Muscle of leg (tissue), 16 donors: ENCODE data around the gene ADAMTSL5. TPM values are rescaled to one million over a fixed set of nuclear protein-coding genes. Genes with fewer than 3 reads are reported as not detected.

Experiments
- DNase-seq: peaks from one replicate; pipeline ENCODE4 v3.0.0; 2013
- H3K27ac ChIP-seq: one replicate; pipeline ENCODE4 v1.5.1; 2013; ENCODE audit warnings: mild to moderate bottlenecking, low read length, control low read depth
- H3K27me3 ChIP-seq: one replicate; pipeline ENCODE4 v1.6.1; 2013; ENCODE audit warnings: low read length; ENCODE audit not compliant: control insufficient read depth, insufficient read depth
- H3K36me3 ChIP-seq: one replicate; pipeline ENCODE4 v1.6.1; 2013; ENCODE audit warnings: low read length; ENCODE audit not compliant: control insufficient read depth, insufficient read depth
- H3K4me1 ChIP-seq: one replicate; pipeline ENCODE4 v1.6.1; 2013; ENCODE audit warnings: low read length; ENCODE audit not compliant: control insufficient read depth, insufficient read depth
- H3K4me3 ChIP-seq: one replicate; pipeline ENCODE4 v1.5.1; 2013; ENCODE audit warnings: low read length, control low read depth
- H3K9me3 ChIP-seq: replicated peaks from 2 replicates; pipeline ENCODE4 v1.6.1; 2013; ENCODE audit warnings: low read depth, low read length; ENCODE audit not compliant: control insufficient read depth
- WGBS: methylation state at CpG from one replicate; pipeline ENCODE4 v1.1.5; 2013; ENCODE audit warnings: missing lambda C conversion rate; ENCODE audit not compliant: insufficient coverage; 5-methylcytosine and 5-hydroxymethylcytosine counted together
- long read RNA-seq, 11 donors: transcript quantifications; one replicate each; lab custom pipeline, GENCODE V29; 2026
- polyA plus RNA-seq, 8 donors: library from polyadenylated mRNA; unstranded; fragments of 120-200 nt; gene quantifications; one replicate each; pipeline versions ENCODE4 v1.2.1 to v1.2.3, GENCODE V29; 2013; ENCODE audit warnings: inconsistent platforms in 1 of 8, low replicate concordance in 1 of 8; ENCODE audit not compliant: insufficient read length in 8 of 8, insufficient read depth in 1 of 8
- total RNA-seq: library from RNA; stranded (reverse); fragments of 120-200 nt; gene quantifications from one replicate; pipeline ENCODE4 v1.2.4, GENCODE V29; 2013

Gene ADAMTSL5, protein sequence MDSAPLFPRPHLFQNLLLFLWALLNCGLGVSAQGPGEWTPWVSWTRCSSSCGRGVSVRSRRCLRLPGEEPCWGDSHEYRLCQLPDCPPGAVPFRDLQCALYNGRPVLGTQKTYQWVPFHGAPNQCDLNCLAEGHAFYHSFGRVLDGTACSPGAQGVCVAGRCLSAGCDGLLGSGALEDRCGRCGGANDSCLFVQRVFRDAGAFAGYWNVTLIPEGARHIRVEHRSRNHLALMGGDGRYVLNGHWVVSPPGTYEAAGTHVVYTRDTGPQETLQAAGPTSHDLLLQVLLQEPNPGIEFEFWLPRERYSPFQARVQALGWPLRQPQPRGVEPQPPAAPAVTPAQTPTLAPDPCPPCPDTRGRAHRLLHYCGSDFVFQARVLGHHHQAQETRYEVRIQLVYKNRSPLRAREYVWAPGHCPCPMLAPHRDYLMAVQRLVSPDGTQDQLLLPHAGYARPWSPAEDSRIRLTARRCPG
- total RNA-seq: 4.8 TPM
- 10 to 100 TPM in 5 of 8 donors, 1 to 10 TPM in 3; 7.2 to 17.4 (median 11.7) TPM for polyA plus RNA-seq
- long read RNA-seq, donor 1: 0 reads
- long read RNA-seq, donor 2: 0 reads
- long read RNA-seq, donor 3: 0 reads
- long read RNA-seq, donor 4: 0 reads
- long read RNA-seq, donor 5: 0 reads
- long read RNA-seq, donor 6: 0 reads
- long read RNA-seq, donor 7: 0 reads
- long read RNA-seq, donor 8: 0 reads
- long read RNA-seq, donor 9: 0 reads
- long read RNA-seq, donor 10, partial matches to known transcripts: 0 of 1 reads
- long read RNA-seq, donor 10, other reads (novel, unspliced or antisense): 0 of 1 reads
- long read RNA-seq, donor 11: 0 reads

DNA sequence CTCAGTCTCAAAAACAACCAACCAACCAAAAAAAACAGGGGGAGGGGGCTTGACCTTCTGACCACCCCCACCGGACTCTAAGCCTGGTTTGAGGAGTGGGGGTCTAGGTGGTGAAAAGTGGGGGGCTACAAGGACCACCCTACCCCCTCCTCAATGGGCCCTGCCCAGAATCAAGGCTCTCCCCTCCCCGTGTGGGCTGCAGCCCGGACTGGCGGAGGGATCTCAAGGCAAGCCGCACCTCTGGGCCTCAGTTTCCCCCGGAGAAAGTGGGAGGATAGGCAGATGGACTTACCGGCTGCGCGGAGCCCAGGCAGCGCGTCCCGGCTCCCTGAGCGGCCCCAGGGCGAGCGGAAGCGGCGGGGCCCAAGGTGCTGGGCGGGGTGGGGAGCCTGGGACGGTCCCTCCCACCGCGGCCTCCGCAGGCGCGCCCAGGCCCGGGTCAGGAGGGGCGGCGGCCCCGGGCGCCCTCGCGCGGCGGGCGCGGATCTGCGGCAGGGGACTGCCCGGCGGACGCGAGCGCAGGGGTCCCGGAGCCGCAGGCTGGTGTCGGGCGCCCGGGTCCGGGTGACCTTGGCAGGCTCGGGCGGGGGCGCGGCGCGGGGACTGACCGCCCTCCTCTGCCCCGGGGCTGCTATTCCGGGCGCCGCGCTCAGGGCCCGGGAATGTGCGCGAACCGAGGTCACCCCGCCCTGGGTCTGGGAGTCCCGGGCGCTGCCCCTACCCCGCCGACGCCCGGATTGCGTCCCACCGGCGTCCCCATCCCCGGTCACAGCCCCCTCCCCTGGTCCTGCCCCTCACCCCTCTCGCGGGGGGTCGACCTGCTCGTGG is at the start of gene ADAMTSL5:
Gene ADAMTSL5, minus strand, starts transcription at position 349 of the 828 bp plus-strand sequence. CDS start 2,076 bp downstream, outside the sequence.
- peaks cover 25% of the 10 kb centered on the region for H3K4me1 ChIP-seq
- H3K27me3 ChIP-seq: peaks cover 45% of the 10 kb centered on the region
- peak; percentile 63 for DNase-seq
- H3K4me3 ChIP-seq: peak within 1 kb of the TSS; percentile 43
- WGBS: under 1% methylated on average over 67 of the region's 78 CpGs
- peak within 1 kb of the TSS; percentile 20 for H3K27ac ChIP-seq
- H3K9me3 ChIP-seq: peaks cover 4% of the 10 kb centered on the region
- H3K36me3 ChIP-seq: no peaks in the 10 kb centered on the region

DNA sequence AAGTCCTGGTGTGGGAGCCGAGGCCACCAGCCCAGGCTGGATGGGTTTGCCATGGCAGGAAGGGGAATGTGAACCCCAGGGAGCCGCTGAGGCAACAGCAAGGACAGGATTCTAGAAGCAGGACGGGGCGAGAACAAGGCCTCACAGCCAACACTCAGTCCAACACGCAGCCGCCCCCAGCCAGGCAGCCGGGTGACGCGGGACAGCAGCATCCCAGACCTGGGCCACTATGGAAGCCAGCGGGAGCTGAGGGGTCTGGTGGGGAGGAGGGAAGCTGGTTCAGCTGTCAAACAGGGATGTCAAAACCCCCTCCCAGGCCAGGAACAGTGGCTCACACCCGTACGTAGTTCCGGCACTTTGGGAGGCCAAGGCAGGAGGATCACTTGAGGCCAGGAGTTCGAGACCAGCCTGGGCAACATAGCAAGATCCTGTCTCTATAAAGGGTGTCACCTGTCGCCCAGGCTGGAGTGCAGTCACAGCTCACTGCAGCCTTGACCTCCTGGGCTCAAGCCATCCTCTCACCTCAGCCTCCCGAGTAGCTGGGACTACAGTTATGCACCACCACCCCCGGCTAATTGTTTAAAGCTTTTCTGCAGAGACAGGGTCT is 48.5 kb upstream of the ADAMTSL5 start:
- H3K36me3 ChIP-seq: peaks cover 23% of the 10 kb centered on the region
- H3K9me3 ChIP-seq: no peaks in the 10 kb centered on the region
- WGBS: 68% methylated on average over 9 of the region's 17 CpGs
- H3K4me1 ChIP-seq: peaks cover 18% of the 10 kb centered on the region
- H3K4me3 ChIP-seq: no peak overlapping the region
- no peaks in the 10 kb centered on the region for H3K27me3 ChIP-seq
- no peak overlapping the region for H3K27ac ChIP-seq
- DNase-seq: no peak

DNA sequence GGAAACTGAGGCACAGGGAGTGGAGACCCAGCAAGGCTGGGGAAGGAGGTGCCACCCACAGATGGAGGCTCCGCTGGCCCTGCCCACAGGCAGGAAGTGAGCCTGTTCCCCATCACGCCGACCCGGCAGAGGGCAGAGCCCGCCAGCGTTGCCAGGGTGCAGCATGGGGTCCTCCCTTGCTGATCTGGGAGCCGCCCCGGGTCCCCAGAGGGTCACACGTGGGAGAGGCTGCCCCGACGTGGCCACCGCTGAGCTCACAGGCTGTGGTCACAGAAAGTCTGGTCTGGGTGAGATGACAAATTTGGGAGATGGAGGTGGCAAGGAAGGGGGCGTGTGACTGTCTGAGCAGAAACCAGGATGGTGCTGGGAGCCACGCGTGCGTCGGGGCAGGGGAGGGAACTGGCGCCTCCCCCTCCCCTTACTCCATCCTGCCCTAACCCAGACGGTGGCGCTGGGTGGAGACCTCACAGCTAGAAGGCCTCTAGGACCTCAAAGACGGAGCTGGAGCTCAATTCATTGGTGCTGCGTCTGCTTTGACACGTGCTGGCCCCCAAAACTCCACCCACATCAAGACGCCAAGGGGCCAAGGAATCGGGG is 47.6 kb upstream of the ADAMTSL5 start:
- Histone ChIP-seq H3K27ac (no peak overlapping the region), H3K4me1 (peaks cover 10% of the 10 kb centered on the region), H3K27me3 (no peaks in the 10 kb centered on the region), H3K36me3 (peaks cover 23% of the 10 kb centered on the region), H3K4me3 (no peak overlapping the region), H3K9me3 (no peaks in the 10 kb centered on the region)
- 57% methylated on average over 24 of the region's 25 CpGs for WGBS
- no peak for DNase-seq

DNA sequence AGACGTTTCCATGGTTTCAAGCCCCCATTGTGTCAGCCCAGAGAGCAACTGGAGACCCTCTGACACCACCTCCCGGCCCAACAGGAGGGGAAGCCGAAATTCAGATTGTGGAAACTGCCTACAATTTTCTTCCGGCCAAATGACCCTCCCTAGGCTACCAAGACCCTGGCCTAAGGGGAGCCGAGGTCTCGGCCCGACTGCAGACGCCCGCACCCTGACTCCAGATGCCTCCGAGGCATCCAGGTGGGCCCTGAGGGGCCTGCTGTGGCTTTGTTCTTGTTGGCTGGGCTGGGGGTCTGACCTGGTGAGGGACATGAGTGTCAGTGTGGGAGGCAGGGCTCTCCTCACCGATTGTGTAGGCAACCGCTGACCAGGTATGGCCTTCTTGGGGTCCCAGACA is 45.7 kb upstream of the ADAMTSL5 start:
- Histone ChIP-seq H3K4me1 (peaks cover 10% of the 10 kb centered on the region), H3K36me3 (peaks cover 24% of the 10 kb centered on the region), H3K27ac (no peak overlapping the region), H3K4me3 (no peak overlapping the region), H3K9me3 (no peaks in the 10 kb centered on the region), H3K27me3 (no peaks in the 10 kb centered on the region)
- 76% methylated on average over 5 of the region's 12 CpGs for WGBS
- no peak for DNase-seq

GRCh38 chr19:1556390-1557070 is 43.7 kb upstream of the ADAMTSL5 start:
- Histone ChIP-seq H3K4me1 (peaks cover 10% of the 10 kb centered on the region), H3K27ac (no peak overlapping the region), H3K4me3 (no peak overlapping the region), H3K9me3 (no peaks in the 10 kb centered on the region), H3K36me3 (peaks cover 24% of the 10 kb centered on the region), H3K27me3 (no peaks in the 10 kb centered on the region)
- 94% methylated on average over 62 of the region's 66 CpGs for WGBS
- no peak for DNase-seq

GRCh38 chr19:1555487-1556389 is 42.9 kb upstream of the ADAMTSL5 start:
- no peaks in the 10 kb centered on the region for H3K9me3 ChIP-seq
- 94% methylated on average over 109 of the region's 121 CpGs for WGBS
- H3K27ac ChIP-seq: no peak overlapping the region
- peaks cover 20% of the 10 kb centered on the region for H3K36me3 ChIP-seq
- H3K4me3 ChIP-seq: no peak overlapping the region
- no peaks in the 10 kb centered on the region for H3K27me3 ChIP-seq
- no peak for DNase-seq
- peaks cover 4% of the 10 kb centered on the region for H3K4me1 ChIP-seq

DNA sequence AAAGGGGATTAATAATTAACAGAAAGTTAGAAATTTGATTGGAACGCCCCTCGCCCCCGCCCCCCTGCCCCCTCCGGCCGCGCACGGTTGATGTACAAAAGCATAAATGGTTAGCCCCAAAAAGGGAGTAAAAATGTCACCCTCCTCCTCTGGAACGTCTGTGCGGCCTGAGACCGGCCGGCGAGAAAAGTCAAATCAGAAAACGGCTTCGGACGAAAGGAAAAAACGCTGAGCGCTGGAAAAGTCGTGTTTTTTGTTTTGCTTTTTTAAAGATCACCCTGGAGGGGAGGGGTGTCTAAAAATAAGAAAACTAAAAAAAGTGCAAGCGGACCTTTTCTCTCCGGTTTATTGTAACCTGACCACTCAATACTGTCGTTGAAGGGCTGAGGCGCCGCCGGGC is 42.1 kb upstream of the ADAMTSL5 start:
- WGBS: 80% methylated on average over 6 of the region's 24 CpGs
- Histone ChIP-seq H3K4me3 (no peak overlapping the region), H3K27ac (no peak overlapping the region), H3K27me3 (no peaks in the 10 kb centered on the region), H3K9me3 (no peaks in the 10 kb centered on the region), H3K36me3 (peaks cover 16% of the 10 kb centered on the region), H3K4me1 (no peaks in the 10 kb centered on the region)
- no peak for DNase-seq

DNA sequence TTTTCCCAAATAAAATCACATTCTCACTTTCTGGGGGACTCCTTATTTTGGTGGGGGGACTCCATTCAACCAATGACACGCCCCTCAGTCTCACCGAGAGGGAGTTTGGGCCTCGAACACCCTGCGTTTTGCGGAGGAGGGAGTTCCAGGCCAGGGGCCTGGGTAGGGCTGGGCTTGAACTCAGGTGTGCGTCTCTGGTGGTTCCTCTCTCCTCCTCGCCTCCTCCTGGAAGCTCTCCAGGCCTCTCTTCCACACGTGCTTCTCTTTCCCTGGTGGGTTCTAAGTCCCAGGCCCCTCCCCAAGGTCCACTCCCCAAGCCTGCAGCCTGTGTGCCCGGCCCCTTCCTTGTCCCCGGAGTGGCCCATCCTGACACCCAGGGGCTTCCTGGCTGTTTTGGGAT is 40.6 kb upstream of the ADAMTSL5 start:
- Histone ChIP-seq H3K27me3 (no peaks in the 10 kb centered on the region), H3K27ac (no peak overlapping the region), H3K36me3 (peaks cover 16% of the 10 kb centered on the region), H3K9me3 (no peaks in the 10 kb centered on the region), H3K4me1 (no peaks in the 10 kb centered on the region), H3K4me3 (no peak overlapping the region)
- no peak for DNase-seq
- 71% methylated on average over 8 of the region's 10 CpGs for WGBS
